ENCODE data around the gene DACT3.
A peak's percentile ranks its signal among the peaks of the same experiment; 100 is the strongest.
"Not testable (repeated sequence)": the region's sequence is repeated elsewhere in the genome, so short reads cannot be mapped to it uniquely, and the experiment has no call there.

The DACT3 gene

GRCh38 chr19:46631481-46631880 lies 29.5 kb downstream of the DACT3 start:
- no peak for DNase-seq

- no peak for DNase-seq
Observed at GRCh38 chr19:46630586-46631205, 30.3 kb downstream of the DACT3 start.

GRCh38 chr19:46629546-46630025 lies 31.4 kb downstream of the DACT3 start:
- no peak for DNase-seq

- DNase-seq = not testable (repeated sequence)
Observed at GRCh38 chr19:46628970-46629369, 32.0 kb downstream of the DACT3 start.

DNA sequence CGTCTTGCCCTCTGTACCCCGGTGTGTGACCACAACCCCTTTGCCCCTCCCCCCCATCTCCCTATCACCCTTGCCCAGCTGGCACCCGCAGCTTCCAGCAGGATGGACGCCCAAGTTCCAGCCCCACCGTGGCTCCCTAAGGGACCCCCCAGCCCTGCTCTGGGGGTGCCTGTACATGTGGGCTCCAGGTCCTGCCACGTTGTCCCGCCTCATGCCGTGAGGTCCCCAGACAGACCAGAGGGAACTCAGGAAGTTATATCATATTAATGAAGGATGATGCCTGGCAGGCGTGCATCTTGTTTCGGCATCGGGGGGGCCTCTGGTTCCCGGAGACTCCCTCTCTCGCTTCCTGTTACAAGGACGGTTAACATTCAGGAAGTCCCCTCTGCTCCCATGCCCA lies 34.5 kb downstream of the DACT3 start:
- DNase-seq = no peak

DNA sequence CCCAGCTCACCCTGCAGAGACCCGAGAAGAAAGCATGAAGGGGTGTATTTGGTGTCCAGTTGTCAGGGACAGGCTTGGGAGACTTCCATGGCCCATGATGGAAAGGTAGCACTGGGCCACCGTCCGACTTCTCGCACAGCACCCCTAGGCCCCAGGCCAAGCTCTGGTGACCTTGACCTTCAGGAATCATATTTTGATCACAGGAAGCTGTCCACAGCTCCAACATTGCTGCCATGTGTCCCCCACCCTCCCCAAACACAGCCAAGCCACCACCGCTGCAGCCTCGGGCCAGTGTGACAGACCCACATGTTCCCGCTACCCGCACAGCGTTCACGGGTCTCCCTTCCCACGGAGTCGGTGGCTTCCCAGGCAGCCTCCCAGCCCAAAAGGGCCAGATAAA lies 35.3 kb downstream of the DACT3 start:
- no peak for DNase-seq

- peak; percentile 22 for DNase-seq
Observed at GRCh38 chr19:46624958-46625661, 35.9 kb downstream of the DACT3 start, which contains the start of gene PTGIR. Gene PTGIR, minus strand, starts transcription at chr19:46625089. Its CDS starts 864 bp downstream, at chr19:46624225.

DNA sequence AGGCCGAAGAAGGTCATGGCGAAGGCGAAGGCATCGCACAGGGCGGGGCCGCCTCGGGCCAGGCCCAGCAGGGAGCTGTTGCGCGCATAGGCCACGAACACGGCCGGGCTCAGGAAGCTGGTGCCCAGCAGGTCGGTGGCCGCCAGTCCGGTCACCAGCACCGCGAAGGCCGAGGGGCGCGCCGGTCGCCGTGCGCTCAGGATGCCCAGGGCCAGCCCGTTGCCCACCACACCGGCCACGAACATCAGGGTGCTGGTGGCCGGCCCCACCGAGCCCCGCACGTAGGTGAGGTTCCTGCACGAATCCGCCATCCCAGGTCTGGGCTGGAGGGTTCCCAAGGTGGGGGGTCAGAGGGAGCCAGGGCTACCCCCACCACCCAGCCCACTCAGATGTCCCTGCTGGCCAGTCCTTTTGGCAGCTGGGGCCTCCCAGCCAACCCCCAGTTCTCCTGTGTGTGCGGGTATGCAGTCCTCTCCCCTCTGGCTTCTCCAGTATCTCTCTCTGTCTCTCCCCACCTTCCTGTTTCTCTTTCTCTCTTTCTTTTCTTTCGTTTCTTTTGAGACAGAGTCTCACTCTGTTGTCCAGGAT lies 37.0 kb downstream of the DACT3 start:
- DNase-seq = no peak

DNA sequence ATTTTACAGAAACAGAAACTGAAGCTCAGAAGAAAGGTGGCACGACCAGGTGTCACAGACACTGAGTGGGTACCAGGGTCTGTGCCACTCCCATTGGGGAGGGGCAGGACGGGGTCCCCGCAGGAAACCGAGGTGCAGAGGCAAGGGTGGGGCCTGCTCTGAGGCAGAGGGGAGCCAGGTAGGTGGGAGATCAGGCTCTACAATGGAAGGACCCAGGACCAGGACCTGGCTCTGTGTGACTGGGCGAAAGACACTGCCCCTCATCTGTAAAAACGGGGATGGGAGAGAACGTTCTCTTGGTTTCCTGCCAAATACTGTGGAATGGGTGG lies 38.9 kb downstream of the DACT3 start:
- no peak for DNase-seq

GRCh38 chr19:46621191-46622117 lies 39.5 kb downstream of the DACT3 start:
- no peak for DNase-seq

DNA sequence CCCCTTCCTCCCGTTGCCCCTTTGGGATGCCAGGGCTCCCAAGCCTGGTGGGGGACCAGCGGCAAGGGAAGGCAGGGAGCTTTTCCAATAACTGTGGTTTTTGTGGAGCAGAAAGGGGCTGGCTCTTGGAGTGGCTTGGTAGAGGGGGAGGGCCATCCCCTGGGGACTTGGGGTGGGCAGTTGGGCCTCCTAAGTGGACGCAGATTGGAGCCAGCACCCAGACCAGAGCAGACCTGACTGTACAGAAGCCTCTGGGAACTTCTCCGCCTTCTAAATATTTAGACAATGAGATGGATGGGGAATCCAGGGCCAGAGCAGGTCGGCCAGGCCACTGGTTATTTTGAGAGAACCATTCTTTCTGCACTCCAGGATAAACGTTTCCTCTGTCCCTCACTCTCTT lies 40.3 kb downstream of the DACT3 start:
- DNase-seq = no peak

- no peak for DNase-seq
Observed at GRCh38 chr19:46620267-46620666, 40.7 kb downstream of the DACT3 start.

- no peak for DNase-seq
Observed at GRCh38 chr19:46618670-46619231, 42.2 kb downstream of the DACT3 start.

GRCh38 chr19:46617601-46618000 lies 43.4 kb downstream of the DACT3 start:
- no peak for DNase-seq

GRCh38 chr19:46616631-46617322 lies 44.2 kb downstream of the DACT3 start:
- no peak for DNase-seq

GRCh38 chr19:46615966-46616365 lies 45.0 kb downstream of the DACT3 start:
- no peak for DNase-seq

GRCh38 chr19:46614114-46614722 lies 46.8 kb downstream of the DACT3 start:
- peak; percentile 59 for DNase-seq

DNA sequence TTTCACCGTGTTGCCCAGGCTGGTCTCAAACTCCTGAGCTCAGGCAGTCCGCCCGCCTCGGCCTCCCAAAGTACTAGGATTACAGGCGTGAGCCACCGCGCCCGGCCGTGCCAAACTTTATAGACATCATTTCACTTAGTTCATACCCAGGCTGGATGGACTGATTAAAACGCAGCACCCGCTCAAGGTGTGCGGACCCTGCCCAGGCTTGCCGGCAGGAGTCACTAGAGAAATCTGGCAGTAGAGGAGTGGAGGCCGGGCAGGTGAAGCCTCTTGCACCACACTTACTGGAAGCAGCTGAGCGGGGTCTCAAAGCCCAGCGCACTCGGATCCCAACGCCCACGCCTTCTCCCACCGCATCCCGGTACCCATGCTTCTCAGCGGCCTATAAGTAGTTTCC lies 47.5 kb downstream of the DACT3 start:
- DNase-seq = no peak

DNA sequence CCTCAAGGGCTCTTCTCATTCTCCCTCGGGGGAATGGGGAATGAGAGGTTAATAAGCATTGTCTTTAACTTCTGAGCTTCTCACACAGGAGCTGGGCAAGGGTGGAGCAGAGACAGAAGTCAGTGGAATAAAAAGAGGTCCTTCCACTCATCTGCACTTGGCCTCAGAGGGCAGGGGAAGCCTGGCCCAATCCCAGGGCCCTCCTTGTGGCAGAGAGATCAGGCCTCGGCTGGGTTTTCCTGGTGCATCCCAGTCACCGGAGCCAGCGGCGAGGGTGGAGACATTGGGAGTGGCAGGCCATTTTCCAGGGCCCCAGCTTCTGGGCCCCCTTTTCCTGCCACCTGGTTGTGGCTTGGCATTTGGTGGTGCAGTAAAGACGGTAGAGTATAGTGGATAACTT lies 49.2 kb downstream of the DACT3 start:
- DNase-seq = no peak

- no peak for DNase-seq
Observed at GRCh38 chr19:46610851-46611770, 49.9 kb downstream of the DACT3 start.

DNA sequence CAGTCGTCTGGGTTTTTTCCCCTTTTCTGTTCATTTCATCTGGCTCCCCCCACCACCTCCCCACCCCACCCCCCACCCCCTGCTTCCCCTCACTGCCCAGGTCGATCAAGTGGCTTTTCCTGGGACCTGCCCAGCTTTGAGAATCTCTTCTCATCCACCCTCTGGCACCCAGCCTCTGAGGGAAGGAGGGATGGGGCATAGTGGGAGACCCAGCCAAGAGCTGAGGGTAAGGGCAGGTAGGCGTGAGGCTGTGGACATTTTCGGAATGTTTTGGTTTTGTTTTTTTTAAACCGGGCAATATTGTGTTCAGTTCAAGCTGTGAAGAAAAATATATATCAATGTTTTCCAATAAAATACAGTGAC lies 50.6 kb downstream of the DACT3 start:
- no peak for DNase-seq
